ENCODE measurements around the gene SLC25A1. TPM values are rescaled to one million over a fixed set of nuclear protein-coding genes. Genes with fewer than 3 reads are reported as not detected.

The SLC25A1 gene
- total RNA-seq, 1 donor from 2014 or later = 50.3 TPM

- H3K27ac ChIP-seq = no peak overlapping the region
- DNase-seq (no peak), ATAC-seq (no peak)
- no peak overlapping the region for H3K4me3 ChIP-seq
- H3K27me3 ChIP-seq (ENCODE audit: low read depth) = no peaks in the 10 kb centered on the region
- no peaks in the 10 kb centered on the region for H3K4me1 ChIP-seq
- H3K36me3 ChIP-seq = peaks cover 93% of the 10 kb centered on the region
- H3K9me3 ChIP-seq = no peaks in the 10 kb centered on the region
- intact Hi-C loops (cut with DNase I) = no loop called here
- TF ChIP-seq CTCF (IDR thresholded peaks at IDR 0.05) = no peak
Measured at GRCh38 chr22:19136915-19137314, 41.6 kb downstream of the SLC25A1 start.

GRCh38 chr22:19134874-19135273 lies 43.7 kb downstream of the SLC25A1 start:
- Histone ChIP-seq H3K4me1 (no peaks in the 10 kb centered on the region), H3K27me3 (ENCODE audit: low read depth) (no peaks in the 10 kb centered on the region), H3K27ac (no peak overlapping the region), H3K4me3 (no peak overlapping the region), H3K9me3 (no peaks in the 10 kb centered on the region), H3K36me3 (peaks cover 73% of the 10 kb centered on the region)
- intact Hi-C loops (cut with DNase I) = no loop called here
- TF ChIP-seq CTCF (IDR thresholded peaks at IDR 0.05) = no peak
- no peak for DNase-seq
- ATAC-seq = no peak

DNA sequence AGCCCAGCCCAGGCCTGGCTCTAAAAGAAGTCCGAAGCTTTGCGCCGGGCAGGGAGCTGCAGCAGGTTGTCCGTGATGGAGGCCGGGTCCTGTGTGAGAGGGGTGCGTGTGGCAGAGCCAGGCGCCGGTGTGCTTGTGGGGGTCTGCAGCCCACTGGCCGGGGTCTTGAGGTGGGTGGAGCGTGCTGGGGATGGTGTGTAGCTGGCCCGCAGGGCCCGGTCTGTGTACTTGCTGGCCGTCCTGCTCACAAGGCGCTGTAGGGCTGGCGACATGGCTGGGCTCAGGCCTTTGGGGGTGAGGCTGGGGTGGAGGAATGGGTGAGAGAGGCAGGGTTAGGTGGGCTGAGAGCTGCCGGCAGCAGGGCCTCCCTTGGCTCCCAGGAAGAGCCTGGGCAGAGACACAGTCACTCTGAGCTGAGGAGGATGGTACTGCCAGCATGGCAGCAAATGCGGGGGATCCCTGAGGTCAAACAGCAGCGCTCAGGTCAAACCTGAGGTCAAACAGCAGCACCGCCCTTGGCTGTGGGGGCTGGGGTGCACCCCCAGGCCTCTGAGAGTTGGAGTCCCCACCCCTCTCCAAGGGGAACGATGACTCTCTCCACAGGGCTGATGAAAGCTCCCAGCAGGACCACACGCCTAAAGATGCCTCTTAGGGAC lies 44.2 kb downstream of the SLC25A1 start:
- no peaks in the 10 kb centered on the region for H3K27me3 ChIP-seq (ENCODE audit: low read depth)
- H3K4me3 ChIP-seq = no peak overlapping the region
- ATAC-seq = no peak
- no peaks in the 10 kb centered on the region for H3K9me3 ChIP-seq
- H3K27ac ChIP-seq = no peak overlapping the region
- TF ChIP-seq CTCF (IDR thresholded peaks at IDR 0.05) = no peak
- H3K36me3 ChIP-seq = peaks cover 67% of the 10 kb centered on the region
- DNase-seq = no peak
- intact Hi-C loops (cut with DNase I) = no loop called here
- no peaks in the 10 kb centered on the region for H3K4me1 ChIP-seq

GRCh38 chr22:19133561-19133960 lies 45.0 kb downstream of the SLC25A1 start:
- TF ChIP-seq CTCF (IDR thresholded peaks at IDR 0.05) = no peak
- H3K27me3 ChIP-seq (ENCODE audit: low read depth) = no peaks in the 10 kb centered on the region
- no peaks in the 10 kb centered on the region for H3K9me3 ChIP-seq
- H3K4me3 ChIP-seq = no peak overlapping the region
- H3K4me1 ChIP-seq = no peaks in the 10 kb centered on the region
- intact Hi-C loops (cut with DNase I) = no loop called here
- no peak overlapping the region for H3K27ac ChIP-seq
- no peak for ATAC-seq
- H3K36me3 ChIP-seq = peaks cover 60% of the 10 kb centered on the region
- DNase-seq = no peak

DNA sequence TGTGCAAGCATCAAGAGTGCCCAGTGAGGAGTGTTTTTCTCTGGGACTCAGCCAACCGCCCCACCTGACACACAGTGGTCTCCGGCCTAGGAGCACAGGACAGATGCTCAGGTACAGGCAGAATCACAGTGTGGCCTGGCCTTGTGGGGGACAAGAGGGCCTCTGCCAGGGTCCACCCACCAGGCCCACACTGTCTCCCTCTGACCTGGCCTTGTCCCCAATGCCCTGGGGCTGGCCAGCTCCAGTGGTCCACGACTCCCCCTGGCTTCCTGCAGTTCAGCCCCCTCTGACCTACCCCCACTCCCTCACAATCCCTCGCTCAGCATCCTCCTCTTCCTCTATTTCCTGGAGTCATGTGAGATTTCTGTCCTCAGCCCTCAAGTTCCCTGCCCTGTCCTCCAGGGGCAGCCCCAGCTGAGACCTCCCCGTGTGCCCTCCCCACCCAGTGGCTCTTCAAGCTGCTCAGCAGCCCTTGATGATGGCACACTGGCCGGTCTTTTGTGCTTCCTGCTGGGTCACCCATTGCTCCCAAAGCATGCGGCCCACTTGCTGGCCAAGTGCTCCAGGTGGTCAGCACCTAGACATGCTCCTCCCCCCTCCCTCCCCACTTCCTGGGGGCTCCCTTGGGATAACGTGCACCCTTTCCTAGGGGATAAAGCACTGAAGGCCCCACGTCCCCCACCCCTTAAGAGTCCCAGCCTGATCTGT lies 45.7 kb downstream of the SLC25A1 start:
- Histone ChIP-seq H3K27me3 (ENCODE audit: low read depth) (no peaks in the 10 kb centered on the region), H3K27ac (no peak overlapping the region), H3K9me3 (no peaks in the 10 kb centered on the region), H3K36me3 (peaks cover 52% of the 10 kb centered on the region), H3K4me1 (no peaks in the 10 kb centered on the region), H3K4me3 (no peak overlapping the region)
- no peak for DNase-seq
- ATAC-seq = no peak
- intact Hi-C loops (cut with DNase I) = no loop called here
- TF ChIP-seq CTCF (IDR thresholded peaks at IDR 0.05) = no peak

Data from lower lobe of right lung (tissue), 2 donors.